Measurements from ENCODE around the gene SIGLEC10.
"Not testable (repeated sequence)": the region's sequence is repeated elsewhere in the genome, so short reads cannot be mapped to it uniquely, and the experiment has no call there.

The SIGLEC10 gene, protein sequence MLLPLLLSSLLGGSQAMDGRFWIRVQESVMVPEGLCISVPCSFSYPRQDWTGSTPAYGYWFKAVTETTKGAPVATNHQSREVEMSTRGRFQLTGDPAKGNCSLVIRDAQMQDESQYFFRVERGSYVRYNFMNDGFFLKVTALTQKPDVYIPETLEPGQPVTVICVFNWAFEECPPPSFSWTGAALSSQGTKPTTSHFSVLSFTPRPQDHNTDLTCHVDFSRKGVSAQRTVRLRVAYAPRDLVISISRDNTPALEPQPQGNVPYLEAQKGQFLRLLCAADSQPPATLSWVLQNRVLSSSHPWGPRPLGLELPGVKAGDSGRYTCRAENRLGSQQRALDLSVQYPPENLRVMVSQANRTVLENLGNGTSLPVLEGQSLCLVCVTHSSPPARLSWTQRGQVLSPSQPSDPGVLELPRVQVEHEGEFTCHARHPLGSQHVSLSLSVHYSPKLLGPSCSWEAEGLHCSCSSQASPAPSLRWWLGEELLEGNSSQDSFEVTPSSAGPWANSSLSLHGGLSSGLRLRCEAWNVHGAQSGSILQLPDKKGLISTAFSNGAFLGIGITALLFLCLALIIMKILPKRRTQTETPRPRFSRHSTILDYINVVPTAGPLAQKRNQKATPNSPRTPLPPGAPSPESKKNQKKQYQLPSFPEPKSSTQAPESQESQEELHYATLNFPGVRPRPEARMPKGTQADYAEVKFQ

DNA sequence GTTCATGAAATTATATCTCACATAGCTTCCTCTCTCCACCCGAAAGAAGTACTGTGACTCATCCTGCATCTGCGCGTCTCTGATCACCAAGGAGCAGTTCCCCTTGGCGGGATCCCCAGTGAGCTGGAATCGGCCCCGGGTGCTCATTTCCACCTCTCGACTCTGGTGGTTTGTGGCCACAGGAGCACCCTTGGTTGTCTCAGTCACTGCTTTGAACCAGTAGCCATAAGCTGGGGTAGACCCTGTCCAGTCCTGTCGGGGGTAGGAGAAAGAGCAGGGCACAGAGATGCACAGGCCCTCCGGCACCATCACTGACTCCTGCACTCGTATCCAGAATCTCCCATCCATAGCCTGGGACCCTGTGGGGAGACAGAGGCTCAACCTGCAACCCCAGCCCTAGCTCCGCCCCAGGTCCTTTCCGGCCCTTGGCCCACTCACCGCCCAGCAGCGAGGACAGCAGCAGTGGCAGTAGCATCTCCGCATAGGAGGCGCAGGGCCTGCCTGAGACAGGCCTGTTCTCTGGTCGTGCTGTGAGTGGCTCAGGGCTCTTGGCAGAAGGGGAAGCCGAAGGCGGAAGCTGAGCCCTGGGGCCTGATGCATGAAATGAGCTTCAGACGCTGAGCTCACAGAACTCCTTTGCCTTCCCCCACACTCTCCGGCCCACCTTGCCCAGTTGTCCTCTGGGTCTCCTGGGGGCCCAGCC, at the start of gene SIGLEC10:
Gene SIGLEC10 (minus strand): TSS at position 536 of the 703 bp plus-strand sequence. CDS start 61 bp downstream, at position 475.
- DNase-seq (ENCODE audit: low read depth in 2 of 2), result no peak

DNA sequence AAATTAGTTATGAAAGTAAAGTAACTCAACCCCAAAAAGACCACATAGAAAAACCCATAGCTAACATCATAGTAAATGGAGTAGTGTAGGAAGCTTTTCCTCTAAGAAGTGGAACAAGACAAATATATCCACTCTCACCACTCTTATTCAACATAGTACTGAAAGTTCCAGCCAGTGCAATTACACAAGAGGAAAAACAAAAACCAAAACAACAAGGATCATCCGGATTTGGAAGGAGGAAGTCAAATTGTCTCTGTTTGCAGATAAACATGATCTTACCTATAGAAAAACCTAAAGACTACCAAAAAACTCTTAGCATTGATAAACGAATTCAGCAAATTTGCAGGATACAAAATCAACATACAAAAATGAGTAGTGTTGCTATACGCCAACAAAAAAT, 49.3 kb upstream of the SIGLEC10 start:
- DNase-seq (ENCODE audit: low read depth in 2 of 2), result no peak

DNA sequence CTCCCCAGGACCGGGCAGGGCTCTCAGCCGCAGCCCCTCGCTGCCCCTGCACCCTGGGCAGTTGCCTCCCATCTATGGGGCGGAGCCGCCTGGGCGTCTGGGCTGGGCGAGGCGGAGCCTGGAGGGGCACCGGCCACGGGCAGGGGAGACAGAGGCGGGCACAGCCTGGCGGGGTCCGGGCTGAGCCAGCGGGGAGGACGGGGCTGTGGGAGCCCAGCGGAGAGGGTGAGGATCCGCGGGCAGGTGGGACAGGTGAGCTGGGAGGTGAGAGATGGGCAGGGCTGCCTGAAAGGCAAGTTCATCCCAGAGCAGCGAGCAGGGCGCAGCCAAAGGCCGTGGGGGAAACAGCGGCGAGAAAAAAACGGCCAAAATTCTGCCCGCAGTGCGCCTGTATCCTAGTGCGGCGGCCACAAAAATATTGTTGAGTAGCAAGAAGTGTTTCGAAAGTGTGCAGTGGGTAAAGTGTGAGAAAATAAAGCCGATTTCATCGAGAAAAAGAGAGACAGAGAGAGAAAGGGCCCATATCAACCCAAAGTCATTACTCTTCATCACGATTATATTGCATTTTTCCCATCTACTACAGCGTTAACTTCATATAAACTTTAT, 46.6 kb upstream of the SIGLEC10 start:
- DNase-seq (ENCODE audit: low read depth in 2 of 2), result not testable (repeated sequence)

DNA sequence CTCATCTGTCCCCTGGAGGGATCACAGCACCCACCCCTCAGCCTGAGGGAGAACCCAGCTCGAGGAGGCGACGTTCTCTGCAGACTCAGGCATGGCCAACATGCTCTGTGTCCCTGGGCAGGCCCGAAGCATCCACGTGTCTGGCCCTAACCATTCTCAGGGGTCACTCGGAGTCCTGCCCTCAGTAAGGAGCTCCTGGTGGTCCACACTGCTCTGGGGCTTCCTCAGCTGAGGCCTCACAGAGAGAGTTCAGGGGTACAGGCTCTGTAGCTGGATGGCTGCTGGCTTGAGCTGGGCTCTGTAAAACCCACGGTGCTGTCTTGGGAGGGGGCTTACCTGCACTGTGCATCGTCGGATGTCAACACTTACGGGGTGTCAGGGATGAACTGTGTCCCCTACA, 45.2 kb upstream of the SIGLEC10 start:
- no peak for DNase-seq (ENCODE audit: low read depth in 2 of 2)

DNA sequence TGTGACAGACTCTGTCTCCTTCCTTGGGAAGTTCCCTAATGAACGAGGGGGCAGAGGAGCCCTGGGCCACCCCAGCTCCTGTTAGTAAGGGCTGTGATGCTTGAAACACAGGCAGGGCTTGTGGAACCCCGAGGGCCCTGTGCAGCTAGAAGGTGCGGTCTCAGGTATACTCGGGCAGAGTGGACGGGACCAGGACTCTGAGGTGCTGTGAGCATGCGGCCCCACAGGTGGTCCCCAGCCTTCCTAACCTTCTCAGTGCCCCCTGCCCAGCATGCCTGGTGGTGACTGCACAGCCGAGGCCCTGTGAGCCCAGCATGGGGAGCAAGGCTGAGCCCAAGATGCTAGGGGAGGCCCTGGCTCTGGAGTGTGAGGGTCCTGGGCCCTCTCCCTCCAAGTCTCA, 44.8 kb upstream of the SIGLEC10 start:
- DNase-seq (ENCODE audit: low read depth in 2 of 2), result no peak

DNA sequence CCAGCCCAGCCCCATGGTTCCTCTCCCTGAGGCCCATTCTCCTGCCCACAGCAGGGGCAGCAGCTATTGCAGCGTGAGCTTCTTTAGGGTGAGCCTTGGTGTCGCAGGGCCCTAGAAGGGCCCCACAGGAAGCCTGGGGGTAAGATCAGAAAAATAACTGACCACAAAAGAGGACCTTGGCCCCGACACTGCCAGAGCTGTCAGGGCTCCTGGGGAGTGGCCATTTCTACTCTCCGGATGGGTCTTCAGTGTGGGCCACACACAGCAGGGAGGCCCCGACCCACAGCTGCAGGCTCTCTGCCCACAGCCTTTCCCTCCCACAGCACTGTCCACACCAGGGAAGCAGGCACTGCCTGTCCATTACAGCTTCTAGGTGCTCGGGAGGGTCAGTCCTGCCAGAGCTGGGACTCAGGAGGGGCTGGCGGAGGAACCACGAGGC, 44.3 kb upstream of the SIGLEC10 start:
- no peak for DNase-seq (ENCODE audit: low read depth in 2 of 2)

DNA sequence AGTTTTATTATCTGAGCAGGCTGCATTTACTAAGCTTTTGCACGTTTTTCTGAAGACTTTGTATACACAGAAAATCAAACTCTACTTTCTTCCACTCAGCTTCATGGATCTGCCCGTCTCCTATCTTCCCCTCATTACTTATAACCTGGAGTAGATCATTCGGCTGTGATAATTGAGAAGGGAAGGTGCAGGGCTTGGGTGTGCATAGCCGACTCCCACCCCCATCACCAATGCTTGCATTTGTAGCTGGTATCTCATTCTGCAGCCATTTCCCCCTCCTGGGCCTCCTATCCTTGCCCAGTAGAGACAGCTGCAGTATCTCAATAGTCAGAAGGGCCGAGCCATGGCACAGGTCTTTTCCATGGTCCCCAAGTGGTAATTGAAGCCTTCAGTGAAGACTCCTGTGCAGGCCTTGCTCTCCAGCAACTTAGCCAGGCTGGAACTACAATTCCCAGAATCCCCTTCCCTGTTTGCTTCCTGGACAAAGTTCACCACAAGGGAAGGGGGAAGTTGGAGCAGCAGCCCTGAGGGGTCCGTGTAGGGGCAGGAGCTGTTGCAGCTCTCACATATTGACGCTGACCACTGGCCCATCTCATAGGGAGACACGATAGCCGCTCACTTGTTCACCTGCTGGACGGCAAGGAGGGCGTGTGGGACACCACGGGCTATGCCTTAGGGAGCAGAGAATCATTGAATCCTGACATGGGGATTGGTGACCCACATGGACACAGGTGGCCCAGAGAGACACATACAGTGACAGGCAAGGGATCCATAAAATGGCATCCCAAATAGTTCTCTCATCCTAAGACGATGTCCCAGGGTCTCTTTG, 42.9 kb upstream of the SIGLEC10 start:
- DNase-seq (ENCODE audit: low read depth in 2 of 2), result no peak

DNA sequence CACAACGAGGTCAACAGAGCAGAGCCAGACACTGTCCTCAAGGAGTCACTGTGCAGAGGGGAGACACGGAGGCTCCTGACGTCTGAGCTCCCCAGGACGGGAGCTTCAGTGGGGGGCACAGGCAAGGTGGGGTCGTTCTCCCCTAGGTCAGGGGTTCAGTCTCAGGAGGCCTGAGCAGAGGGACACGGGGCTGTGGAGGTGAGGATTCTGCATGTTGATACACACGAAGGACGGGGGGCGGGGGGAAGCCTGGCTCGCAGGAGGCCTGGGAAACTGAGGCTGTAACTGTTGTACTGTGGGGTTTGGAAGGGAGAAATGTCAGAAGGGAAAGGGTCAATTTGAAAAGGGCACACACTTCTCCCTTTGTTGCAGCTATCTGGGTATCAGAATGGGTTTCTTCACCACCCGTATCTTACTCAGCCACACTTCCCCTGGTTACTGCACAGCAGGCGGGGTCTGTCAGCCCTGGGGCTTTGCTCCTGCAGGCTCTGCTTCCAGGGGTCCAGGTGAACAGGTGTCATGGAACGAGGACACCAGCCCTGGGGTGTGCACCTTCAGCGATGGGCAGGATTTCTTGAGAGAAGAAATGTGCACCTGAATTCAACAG, 41.6 kb upstream of the SIGLEC10 start:
- DNase-seq (ENCODE audit: low read depth in 2 of 2), result no peak

DNA sequence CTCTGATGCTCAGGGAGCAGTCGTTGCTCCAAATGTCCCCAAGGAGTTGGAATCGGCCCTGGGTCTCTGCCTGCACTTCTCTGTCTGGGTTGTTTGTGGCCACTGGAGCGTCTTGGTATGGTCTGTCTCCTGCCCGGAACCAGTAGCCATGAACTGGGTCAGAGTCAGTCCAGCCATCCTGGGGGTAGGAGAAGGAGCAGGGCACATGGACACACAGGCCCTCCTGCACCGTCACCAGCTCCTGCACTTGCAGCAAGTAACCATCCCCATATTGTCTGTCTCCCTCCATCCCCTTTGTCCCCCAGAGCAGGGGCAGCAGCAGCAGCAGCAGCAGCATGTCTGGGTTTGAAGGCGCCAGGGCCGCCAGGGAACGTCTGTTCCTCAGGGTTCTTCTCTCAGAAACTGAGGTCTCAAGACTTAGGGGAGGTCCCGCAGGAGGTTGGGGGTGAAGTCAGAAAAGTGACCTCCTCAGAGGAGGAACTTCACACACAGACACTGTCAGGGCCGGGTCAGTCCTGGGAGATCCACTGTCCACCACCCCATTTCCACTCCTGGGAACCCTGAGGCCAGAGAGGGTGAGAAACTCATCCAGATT, 40.7 kb upstream of the SIGLEC10 start, which contains the start of gene SIGLEC8:
Gene SIGLEC8 (minus strand): TSS at position 404 of the 595 bp plus-strand sequence. CDS start 67 bp downstream, at position 337.
- DNase-seq (ENCODE audit: low read depth in 2 of 2), result no peak

DNA sequence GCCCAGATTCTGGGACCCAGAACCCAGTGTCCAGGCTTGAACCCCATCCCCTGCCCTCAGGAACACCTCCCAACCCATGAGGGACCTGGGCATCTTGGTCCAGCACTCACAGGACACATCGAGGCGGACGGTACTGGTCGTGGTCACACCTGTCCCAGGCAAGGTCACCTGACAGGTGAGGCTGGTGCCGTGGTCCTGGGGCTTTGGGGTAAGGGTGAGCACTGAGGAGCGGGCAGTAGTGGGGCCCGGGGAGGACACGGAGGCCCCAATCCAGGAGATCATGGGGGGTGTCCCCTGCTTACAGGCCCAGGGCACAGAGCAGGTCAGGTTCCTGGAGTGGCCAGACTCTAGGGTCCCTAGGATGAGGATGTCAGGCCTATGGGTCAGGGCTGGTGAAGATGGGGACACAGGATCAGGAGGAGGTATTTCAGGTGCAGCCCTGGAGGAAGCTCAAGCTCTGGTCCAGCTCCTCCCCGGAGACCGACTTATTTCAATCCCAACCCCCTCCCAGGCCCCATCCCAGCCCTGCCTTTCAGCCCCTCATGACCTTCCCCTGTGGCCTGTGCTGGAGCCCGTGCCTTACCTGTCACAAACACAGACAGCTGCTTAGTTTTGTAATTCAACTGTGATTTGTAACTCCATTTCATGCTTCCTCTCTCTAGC, 40.0 kb upstream of the SIGLEC10 start:
- DNase-seq (ENCODE audit: low read depth in 2 of 2), result no peak

DNA sequence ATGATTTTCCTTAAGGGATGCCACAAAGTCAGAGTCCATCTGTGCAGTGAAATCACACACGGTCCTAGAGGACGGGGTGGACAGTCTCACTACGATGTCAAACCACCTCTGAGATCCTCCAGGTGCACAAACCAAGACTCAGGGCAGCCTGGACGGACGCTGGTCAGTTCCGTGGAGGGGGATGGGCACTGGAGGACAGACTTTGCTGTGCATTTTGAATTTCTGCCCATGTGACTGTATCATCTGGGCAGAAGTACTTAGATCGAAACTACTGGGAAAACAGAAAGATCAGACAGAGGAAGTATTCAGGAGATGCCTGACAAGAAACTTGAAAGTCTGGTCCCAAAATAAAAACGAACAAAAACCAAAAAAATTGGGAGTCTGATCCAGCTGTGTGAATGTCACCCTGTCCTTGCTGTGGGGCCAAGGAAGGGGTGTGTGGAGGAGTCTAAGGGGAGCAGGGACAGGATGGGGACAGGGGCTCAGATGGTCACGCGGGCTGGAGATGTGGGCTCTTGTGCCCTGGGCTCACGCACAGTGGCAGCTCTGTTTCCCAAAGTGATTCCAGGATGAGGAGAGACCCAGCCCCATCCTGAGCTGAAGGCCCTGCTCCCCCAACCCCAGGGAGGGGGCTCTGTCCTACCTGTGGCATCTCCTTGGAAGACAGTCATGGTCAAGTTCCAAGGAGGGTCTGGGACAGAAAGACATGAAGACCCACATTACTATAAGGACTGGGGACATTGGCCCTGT, 39.3 kb upstream of the SIGLEC10 start:
- no peak for DNase-seq (ENCODE audit: low read depth in 2 of 2)

DNA sequence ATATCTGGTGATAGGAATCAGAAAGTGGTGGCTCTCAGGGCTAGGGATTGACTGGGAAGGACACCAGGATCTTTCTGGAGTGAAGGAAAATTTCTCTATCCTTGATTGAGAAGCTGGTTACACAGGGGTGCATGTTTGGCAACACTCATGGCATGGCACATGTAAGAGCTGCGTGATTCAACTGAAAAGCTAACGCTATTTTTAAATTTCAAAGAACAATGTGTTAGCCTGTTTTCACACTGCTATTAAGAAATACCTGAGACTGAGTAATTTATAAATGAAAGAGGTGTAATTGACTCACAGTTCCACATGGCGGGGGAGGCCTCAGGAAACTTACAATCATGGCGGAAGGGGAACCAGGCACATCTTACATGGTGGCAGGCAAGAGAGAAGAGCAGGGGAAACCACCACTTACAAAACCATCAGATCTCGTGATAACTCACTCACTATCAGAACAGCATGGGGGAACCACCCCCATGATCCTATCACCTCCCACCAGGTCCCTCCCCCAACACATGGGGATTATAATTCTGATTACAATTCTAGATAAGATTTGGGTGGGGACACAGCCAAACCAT, 33.4 kb upstream of the SIGLEC10 start:
- peak; percentile 12 to 23 for DNase-seq (ENCODE audit: low read depth in 2 of 2)

DNA sequence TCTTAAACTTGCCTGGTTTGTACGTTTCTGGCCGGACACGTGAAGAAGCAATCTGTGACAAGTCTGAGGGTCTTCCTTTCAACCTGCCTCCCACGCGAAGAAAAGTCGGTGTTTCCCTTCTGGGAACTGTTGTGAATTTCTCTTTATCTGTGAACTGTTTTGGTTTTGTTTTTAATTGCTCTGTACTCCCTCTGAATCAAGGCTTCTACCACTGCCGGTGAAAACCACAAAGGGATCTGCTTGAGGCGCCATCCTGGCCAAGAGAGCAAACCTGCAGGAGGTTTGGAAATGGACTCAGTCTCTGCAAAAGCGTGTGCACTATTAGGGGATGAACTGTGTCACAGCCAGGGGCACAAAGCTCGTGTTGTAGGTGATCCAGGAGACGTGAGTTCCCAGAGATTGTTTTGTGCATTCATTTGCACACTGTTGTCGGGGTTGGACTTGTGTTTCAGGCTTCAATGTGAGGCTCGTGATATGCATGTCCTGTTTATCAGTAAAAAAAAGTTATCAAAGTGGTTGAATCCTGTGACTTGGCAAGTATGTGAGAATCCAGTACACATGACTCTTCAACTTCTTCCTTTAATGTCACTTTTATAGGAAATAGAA, 31.1 kb upstream of the SIGLEC10 start:
- peak; percentile 22 to 32 for DNase-seq (ENCODE audit: low read depth in 2 of 2)

DNA sequence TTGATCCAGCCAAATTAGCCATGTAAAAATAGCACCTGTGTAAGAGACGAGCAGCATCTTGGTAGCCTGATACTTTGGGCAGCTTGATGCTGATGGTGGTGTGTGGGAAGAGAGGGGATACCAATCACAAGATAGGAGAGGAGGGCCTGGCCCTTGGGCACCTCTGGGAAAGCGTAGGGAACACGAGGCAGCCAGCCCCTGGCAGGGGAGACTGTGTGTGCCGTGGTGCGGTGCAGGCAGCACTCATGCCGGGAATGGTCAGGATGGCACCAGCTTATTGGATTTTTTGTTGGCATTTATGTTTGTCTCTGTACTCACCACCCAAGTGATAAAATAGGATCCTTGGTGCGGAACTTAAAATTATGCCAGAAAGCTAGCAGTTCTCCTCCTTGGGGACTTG, 30.6 kb upstream of the SIGLEC10 start:
- no peak for DNase-seq (ENCODE audit: low read depth in 2 of 2)

DNA sequence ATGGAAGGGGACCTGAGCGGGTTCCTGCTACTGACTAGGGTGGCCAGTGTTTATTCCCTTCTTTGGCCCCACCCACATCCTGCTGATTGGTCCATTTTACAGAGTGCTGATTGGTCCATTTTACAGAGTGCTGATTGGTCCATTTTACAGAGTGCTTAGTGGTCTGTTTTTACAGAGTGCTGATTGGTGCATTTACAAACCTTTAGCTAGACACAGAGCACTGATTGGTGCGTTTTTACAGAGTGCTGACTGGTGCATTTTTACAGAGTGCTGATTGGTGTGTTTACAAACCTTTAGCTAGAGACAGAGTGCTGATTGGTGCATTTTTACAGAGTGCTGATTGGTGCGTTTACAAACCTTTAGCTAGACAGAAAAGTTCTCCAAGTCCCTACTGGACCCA, 30.1 kb upstream of the SIGLEC10 start:
- not testable (repeated sequence) for DNase-seq (ENCODE audit: low read depth in 2 of 2)

DNA sequence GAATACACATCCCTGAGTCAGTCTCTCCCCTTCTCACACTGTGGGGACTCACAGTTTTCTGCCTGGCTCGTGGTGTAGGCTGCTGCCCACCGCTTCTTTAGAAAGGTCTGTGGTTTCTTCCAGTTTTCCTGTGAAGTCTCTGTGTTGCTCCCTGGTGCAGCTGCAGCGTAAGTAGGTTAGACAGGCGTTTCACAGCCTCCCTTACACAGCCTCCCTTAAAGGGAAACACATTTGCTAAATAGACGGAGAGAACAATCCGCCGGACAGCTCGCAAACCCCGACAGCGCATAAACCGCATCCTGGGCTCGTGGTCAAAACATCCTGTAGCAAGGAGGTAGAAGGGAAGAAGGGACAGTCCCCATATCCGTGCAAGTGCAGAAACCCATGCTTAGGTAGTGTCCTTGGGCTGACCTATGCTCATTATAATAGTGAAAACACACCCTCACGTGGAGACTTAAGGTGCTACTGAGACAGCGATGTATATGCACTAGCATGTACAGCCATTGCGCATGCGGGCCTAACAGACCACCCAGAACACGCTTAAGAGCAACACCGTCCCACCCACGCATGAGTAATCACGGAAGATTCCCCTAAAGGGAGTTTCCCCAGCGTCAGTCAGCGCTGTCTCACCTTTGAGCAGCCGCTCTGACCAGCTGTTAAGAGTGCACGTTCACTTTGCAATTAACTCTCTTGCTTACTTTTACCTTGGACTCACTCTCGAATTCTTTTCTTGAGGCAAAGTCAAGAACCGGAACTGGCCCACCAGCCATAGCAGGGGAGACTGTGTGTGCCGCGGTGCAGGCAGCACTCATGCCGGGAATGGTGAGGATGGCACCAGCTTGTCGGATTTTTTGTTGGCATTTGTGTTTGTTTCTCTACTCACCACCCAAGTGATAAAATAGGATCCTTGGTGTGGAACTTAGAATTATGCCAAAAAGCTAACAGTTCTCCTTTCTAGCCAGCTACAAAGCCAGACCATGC, 24.3 kb upstream of the SIGLEC10 start:
- DNase-seq (ENCODE audit: low read depth in 2 of 2), result peak; percentile 63 to 88

Measured in stimulated activated CD4-positive, alpha-beta T cell treated with anti-CD3 and anti-CD28 coated beads, Interleukin-1b, Interleukin-23, amount 100 ng/mL, for 4 hours (primary cell).